KMS-11 (cell line): Measurements from ENCODE around the gene KDM4B.

Experiments used
- H2AFZ ChIP-seq: fragments of 200-600 bp; sonication (generic); 2 replicates; pipeline ENCODE4 v1.6.1; 2016; ENCODE audit warnings: antibody characterized with exemption, mixed run types, low read depth
- H3K27ac ChIP-seq: fragments of 200-600 bp; sonication (generic); 2 replicates; pipeline ENCODE4 v1.6.1; 2016; ENCODE audit warnings: mild to moderate bottlenecking, mixed run types
- H3K27me3 ChIP-seq: fragments of 200-600 bp; sonication (generic); 2 replicates; pipeline ENCODE4 v1.6.1; 2017; ENCODE audit warnings: mild to moderate bottlenecking, low read depth, mixed run types, moderate library complexity; ENCODE audit not compliant: insufficient read depth
- H3K36me3 ChIP-seq: fragments of 200-600 bp; sonication (generic); 2 replicates; pipeline ENCODE4 v1.6.1; 2017; ENCODE audit warnings: mild to moderate bottlenecking, mixed run types; ENCODE audit not compliant: insufficient read depth
- H3K4me1 ChIP-seq: fragments of 200-600 bp; sonication (generic); 2 replicates; pipeline ENCODE4 v1.6.1; 2016; ENCODE audit warnings: mild to moderate bottlenecking, low read depth, mixed run types; ENCODE audit not compliant: poor library complexity, severe bottlenecking
- H3K4me2 ChIP-seq: fragments of 200-600 bp; sonication (generic); 2 replicates; pipeline ENCODE4 v1.7.0; 2016; ENCODE audit warnings: mild to moderate bottlenecking, mixed run types
- H3K4me3 ChIP-seq: fragments of 200-600 bp; sonication (generic); IDR thresholded peaks from 2 replicates; pipeline ENCODE4 v1.6.1; 2017; ENCODE audit warnings: low read depth, low read length, mixed read lengths; ENCODE audit not compliant: insufficient read depth
- H3K79me2 ChIP-seq: fragments of 200-600 bp; sonication (generic); 2 replicates; pipeline ENCODE4 v1.6.1; 2016; ENCODE audit warnings: low read depth, mixed run types; ENCODE audit not compliant: insufficient read depth
- H3K9ac ChIP-seq: fragments of 200-600 bp; sonication (generic); 2 replicates; pipeline ENCODE4 v1.6.1; 2016; ENCODE audit warnings: mild to moderate bottlenecking, mixed run types
- H4K20me1 ChIP-seq: fragments of 200-600 bp; sonication (generic); 2 replicates; pipeline ENCODE4 v1.6.1; 2016; ENCODE audit warnings: mild to moderate bottlenecking, mixed run types; ENCODE audit not compliant: insufficient read depth
- CTCF ChIP-seq: fragments of 200-600 bp; sonication (generic); conservative IDR thresholded peaks from 2 replicates; pipeline ENCODE4 v1.6.1; 2017; ENCODE audit warnings: low read depth, mild to moderate bottlenecking, antibody characterized with exemption, low read length, moderate library complexity, mixed read lengths

KDM4B gene

GRCh38 chr19:5132206-5132560 is 163.3 kb downstream of the KDM4B start:
- TF ChIP-seq CTCF = no peak
- no peaks in the 10 kb centered on the region for H4K20me1 ChIP-seq
- H3K36me3 ChIP-seq = no peaks in the 10 kb centered on the region
- no peak overlapping the region for H2AFZ ChIP-seq
- no peaks in the 10 kb centered on the region for H3K27me3 ChIP-seq
- H3K4me2 ChIP-seq = no peak overlapping the region
- H3K79me2 ChIP-seq = no peaks in the 10 kb centered on the region
- no peak overlapping the region for H3K27ac ChIP-seq
- H3K4me1 ChIP-seq = no peaks in the 10 kb centered on the region
- H3K9ac ChIP-seq = no peak overlapping the region
- H3K4me3 ChIP-seq = no peak overlapping the region

- H3K4me1 ChIP-seq = no peaks in the 10 kb centered on the region
- H3K9ac ChIP-seq = no peak overlapping the region
- no peak overlapping the region for H3K4me3 ChIP-seq
- no peak for TF ChIP-seq CTCF
- no peaks in the 10 kb centered on the region for H3K79me2 ChIP-seq
- no peaks in the 10 kb centered on the region for H3K36me3 ChIP-seq
- no peaks in the 10 kb centered on the region for H3K27me3 ChIP-seq
- H2AFZ ChIP-seq = no peak overlapping the region
- H4K20me1 ChIP-seq = no peaks in the 10 kb centered on the region
- H3K4me2 ChIP-seq = no peak overlapping the region
- no peak overlapping the region for H3K27ac ChIP-seq
These were observed 164.1 kb downstream of the KDM4B start for GRCh38 chr19:5132698-5133651.

GRCh38 chr19:5133986-5134595 is 165.2 kb downstream of the KDM4B start:
- H3K9ac ChIP-seq = no peak overlapping the region
- TF ChIP-seq CTCF = no peak
- no peak overlapping the region for H2AFZ ChIP-seq
- H3K4me2 ChIP-seq = no peak overlapping the region
- H3K27me3 ChIP-seq = no peaks in the 10 kb centered on the region
- no peaks in the 10 kb centered on the region for H4K20me1 ChIP-seq
- no peaks in the 10 kb centered on the region for H3K4me1 ChIP-seq
- H3K4me3 ChIP-seq = no peak overlapping the region
- no peaks in the 10 kb centered on the region for H3K79me2 ChIP-seq
- H3K27ac ChIP-seq = no peak overlapping the region
- no peaks in the 10 kb centered on the region for H3K36me3 ChIP-seq

GRCh38 chr19:5134691-5135090 is 165.8 kb downstream of the KDM4B start:
- TF ChIP-seq CTCF = no peak
- Histone ChIP-seq H2AFZ (no peak overlapping the region), H4K20me1 (no peaks in the 10 kb centered on the region), H3K4me1 (no peaks in the 10 kb centered on the region), H3K79me2 (no peaks in the 10 kb centered on the region), H3K4me2 (no peak overlapping the region), H3K36me3 (no peaks in the 10 kb centered on the region), H3K4me3 (no peak overlapping the region), H3K27ac (no peak overlapping the region), H3K27me3 (no peaks in the 10 kb centered on the region), H3K9ac (no peak overlapping the region)
